Activated T-cell treated with anti-CD3 and anti-CD28 coated beads for 48 hours (primary cell): ENCODE results near the gene ABCB9.

ENCODE experiments used
- DNase-seq: peaks from one replicate; pipeline ENCODE4 v3.0.0-alpha.2; 2020; ENCODE audit warnings: low read depth

The ABCB9 gene

GRCh38 chr12:122994781-122995502 is 28.7 kb upstream of the ABCB9 start:
- no peak for DNase-seq

DNA sequence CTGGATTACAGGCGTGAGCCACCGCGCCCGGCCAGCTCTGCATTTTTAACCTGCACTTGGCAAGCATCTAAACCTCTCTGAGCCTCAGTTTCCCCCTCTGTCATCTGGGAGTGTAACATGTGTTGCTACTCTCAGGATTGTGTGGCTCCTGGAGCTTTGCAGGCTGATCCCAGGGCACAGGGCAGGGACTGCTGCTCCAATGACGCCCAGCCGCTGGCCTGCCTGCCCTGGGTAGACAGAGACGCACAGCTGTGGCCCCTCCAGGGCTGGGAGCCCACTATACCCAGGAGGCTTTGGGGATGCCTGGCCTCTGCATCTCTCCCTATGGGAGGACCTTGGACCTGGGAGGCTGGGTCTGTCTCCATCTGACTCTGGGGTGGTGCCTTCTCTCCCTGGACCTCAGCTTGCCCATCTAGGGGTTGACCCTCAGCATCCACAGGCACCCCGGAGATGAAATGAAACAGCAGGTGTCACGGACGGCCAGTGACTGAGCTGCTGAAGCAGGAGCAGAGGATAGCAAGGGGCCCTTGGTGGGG is 27.9 kb upstream of the ABCB9 start:
- no peak for DNase-seq

- DNase-seq: no peak
Measured at GRCh38 chr12:122992386-122992785, 26.1 kb upstream of the ABCB9 start.

DNA sequence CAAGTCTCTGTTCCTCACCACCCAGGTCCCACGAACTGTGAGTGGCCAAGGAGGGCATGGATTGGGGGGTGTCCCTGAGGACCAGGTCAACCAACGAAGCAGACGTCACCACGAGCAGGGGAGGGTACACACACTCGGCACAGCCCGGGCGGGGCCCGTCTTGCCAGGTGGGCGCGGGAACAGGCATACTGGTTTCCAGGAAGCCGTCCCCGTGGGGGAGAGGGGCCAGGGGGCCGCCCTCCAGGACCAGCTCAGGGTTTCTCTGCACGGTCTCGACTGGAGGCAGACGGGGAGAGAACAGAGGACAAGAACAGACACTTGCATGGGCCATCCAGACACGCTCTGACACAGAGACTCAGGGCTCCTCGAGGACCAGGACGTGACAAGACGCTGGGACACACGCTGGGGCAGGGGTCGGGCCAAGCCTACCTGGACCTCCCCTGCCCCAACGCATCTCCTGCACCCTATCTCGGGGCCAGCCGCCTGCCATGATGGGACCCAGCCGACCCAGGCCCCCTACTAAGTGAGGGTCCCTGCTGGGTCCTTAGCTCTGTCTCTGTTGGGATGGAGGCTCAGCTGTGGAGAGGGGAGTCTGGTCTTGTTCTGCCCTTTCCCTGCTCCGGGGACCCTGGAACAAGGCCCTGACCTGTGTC is 25.5 kb upstream of the ABCB9 start:
- no peak for DNase-seq

DNA sequence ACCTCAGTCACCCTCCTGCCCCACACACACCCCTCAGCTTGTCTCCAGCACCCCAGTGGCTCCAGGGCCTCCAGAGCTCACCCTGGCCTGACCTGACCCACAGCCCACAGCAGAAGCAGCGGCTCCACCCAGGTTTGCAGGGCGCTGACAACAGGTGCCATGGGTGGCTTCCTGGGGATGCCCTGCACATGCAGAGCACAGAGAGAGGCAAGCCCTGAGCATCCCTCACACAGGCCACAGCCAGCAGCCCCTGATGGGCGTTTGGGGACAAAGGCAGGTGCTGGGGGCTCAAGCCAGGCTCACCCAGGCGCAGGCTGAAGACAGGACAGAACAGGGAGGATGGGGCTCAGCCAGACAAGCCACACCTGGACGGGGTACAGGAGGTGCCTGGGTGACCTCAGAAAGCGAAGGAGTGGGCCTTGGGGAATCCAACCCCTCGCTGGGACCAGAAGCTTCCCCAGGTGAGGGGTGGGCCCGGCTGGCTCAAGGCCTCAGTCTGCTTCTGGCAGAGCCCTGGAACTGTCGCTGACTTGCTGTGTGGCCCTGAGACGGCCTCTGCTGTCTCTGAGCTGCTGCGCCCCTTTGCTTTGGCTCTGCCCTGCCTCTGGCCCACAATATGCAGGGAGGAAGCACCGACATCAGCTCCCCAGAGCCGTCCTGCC is 24.8 kb upstream of the ABCB9 start:
- DNase-seq: no peak

DNA sequence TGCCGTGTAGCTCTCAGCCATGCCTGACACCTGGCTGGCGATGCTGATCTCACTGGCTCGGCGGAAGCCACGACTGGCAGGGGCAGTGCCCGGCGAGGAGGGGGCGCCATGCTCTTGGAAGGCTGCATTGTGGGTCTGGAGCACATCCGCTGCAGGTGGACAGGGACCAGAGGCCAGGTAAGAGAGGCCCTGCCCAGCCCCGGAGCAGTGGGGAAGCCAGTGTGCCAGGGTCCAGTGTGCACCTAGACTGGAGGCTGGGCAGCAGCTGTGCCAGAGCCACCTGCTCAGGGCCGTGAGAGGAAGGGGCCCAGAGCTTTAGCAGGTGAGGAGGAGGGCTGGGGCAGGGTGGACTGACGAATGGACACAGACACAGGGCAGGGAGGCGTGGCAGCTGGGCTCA is 24.3 kb upstream of the ABCB9 start:
- DNase-seq: no peak

GRCh38 chr12:122989874-122990419 is 23.7 kb upstream of the ABCB9 start:
- DNase-seq: no peak

- DNase-seq: no peak
Measured at GRCh38 chr12:122989225-122989839, 23.1 kb upstream of the ABCB9 start.

- no peak for DNase-seq
Measured at GRCh38 chr12:122988612-122989212, 22.4 kb upstream of the ABCB9 start.

DNA sequence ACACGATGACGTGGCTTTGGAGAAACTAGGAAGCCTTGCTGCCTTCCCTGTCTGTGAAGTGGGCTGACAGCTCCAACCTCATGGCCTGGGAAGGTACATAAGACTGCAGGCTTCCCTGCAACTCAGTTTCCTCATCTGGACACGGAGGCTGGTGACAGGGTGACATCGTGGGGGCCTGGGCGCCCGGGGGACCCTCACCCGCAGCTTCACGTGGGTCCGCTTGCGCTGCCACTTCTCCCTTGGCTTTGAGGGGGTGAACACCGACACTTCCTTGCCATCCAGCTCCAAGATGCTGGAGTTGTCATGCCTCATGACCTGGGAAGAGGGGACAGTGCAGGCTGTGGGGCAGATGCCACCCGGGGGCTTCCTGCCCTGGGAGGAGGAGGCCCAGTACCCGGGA is 21.8 kb upstream of the ABCB9 start:
- no peak for DNase-seq

DNA sequence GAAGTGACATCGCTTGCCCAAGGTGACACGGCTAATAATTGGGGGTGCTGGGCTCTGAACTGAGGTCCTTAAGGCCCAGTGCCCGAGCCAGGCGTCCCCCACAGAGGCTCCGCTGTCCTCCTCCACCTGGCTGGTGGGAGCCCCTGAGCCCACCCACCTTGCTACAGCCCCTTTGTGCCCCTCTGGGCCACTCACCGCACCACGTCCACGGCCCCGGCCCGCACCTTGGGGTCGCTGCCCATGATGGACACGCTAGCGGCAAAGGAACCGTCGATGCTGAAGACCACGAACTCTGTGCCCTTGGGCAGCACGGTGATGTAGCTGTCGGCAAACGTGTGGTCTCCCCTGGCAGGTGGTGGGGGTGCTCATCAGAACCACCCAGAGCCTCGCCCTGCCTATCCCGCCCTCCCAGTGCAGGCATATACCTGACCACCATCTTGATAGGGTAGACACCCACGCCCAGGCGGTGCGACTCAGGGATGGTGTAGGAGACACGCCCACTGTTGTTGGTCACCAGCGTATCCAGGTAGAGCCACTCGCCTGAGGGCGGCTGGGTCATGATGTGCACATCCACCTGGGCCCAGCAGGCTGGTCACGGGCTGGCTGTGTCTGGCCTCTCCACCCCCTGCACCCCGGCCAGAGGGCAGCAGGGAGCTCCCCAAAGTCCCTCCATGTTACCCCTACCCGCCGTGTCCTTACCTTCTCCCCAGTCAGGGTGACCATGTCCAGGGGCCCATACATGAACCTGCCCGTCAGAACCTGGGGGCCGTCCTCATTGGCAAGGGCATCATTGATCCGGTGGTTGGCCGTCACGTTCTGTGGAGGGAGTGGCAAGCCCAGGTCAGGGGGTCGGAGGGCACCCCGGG is 21.1 kb upstream of the ABCB9 start:
- DNase-seq: no peak

DNA sequence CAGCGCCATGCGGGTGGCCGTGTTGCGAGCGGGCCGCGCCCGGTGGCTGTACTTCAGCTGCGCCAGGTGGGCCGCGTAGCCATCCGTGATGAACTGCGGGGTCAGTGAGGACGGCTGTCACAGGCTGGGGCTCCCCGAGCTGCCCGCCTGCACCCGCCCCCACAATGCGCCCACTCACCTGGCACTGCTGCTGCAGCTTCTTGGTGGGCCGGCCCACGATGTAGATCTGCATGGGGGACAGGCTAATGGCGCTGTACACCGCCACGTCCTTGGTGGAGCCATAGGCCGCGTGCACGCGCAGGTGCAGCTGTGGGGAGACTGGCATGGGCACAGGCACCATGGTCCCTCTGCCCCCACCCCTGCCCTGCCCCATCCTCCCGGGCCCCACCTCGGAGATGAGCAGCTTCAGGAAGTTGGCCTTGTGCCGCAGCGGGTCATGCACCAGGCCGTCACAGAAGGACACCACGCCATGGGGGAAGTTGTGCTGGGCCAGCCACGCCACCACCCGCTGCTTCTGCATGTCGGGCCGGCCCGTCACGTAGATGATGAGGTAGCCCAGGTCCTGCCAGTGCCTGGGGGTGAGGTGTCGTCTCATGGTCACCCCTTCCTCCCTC is 20.1 kb upstream of the ABCB9 start:
- no peak for DNase-seq

- DNase-seq: no peak
Measured at GRCh38 chr12:122985338-122986257, 19.3 kb upstream of the ABCB9 start.

- no peak for DNase-seq
Measured at GRCh38 chr12:122984612-122985337, 18.5 kb upstream of the ABCB9 start.

DNA sequence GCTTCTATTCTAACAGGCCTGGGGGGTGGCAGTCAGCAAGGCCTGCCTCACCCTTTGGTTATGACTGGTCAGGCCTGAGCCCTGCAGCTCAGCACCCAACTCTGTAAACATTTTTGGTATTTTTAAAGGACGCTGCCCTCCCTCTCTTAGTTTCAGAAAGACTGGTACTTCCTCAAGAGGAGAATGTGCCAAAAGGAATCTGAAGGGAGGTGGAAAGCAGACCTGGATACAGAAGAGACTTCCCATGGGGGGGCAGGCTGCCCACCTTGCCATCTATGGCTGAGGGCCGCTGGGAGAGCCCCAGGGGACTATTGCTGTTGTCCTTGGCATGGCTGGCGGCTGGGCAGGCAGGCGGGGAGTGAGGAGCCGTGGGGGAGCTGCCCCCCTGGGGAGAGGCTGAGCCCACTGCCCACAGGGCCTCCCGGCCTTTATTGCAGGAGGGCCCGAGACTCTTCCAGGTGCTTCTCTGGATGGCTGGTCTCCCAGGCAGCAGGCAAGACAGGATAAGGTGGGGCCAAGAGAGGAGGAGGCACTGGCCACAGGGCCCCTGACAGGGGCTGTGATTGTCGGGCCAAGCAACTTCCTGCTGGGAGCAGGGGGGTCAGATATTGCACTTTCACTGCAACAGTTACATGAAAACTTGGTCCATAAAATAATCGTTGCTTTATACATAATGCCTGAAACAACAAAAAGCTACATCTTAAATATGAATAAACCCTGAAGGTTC is 17.7 kb upstream of the ABCB9 start:
- no peak for DNase-seq

DNA sequence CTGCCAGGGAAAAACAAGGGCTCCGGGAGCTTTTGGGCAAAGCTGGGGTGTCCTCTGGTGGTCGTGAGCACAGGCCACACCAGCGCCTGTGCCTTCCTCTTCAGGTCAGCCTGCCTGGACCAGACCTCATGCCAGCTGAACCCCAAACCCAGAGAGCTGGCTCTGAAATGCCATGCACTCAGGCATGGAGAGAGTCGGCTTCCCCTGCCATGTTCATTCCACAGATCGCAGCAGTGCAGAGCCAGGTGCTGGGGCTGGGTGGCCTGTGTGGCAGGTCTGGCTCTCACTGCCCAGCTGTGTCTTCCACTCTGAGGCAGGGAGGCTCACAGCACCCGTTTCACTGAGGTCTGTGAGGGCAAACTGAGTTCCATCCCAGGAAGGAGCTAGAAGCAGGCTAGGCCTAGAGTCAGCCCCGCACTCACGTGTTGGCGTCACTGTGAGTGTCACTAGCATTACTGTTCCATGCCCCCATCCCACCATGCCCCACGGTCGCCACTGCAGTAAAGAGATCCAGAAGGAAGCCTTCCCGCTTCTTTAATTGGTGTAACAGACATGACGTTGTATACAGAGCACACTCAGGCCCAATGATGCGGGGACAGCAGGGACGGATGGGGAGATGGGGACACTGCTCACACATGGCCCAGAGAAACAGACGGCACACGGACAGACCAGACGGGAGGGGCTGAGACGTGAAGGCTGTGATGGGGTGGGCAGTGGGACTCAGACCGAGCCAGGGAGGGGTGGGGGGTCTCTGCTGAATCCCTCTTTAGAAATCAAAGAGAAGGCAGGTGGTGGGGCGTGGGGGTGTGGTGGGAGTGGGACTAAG is 16.9 kb upstream of the ABCB9 start:
- DNase-seq: no peak

- no peak for DNase-seq
Measured at GRCh38 chr12:122982477-122982815, 16.2 kb upstream of the ABCB9 start.
